WTC11 (cell line): ENCODE measurements around the gene XIAP. TPM values are rescaled to one million over a fixed set of nuclear protein-coding genes. Genes with fewer than 3 reads are reported as not detected.

Experiments
- ATAC-seq: fragments of 200-7000 bp; cut with Tn5 transposase; 2 replicates; pipeline ENCODE4 v1.10.0; 2021; ENCODE audit warnings: mild to moderate bottlenecking, moderate library complexity
- CTCF ChIA-PET: fragments of 300-600 bp; sonication (Branson Sonifier 250); formaldehyde crosslinking; loops from one replicate; lab custom pipeline; 2021; ENCODE audit warnings: antibody characterized with exemption; lab: Charles Lee
- POLR2A ChIA-PET: fragments of 350-600 bp; sonication (Branson Sonifier 250); formaldehyde crosslinking; loops from one replicate; lab custom pipeline; 2021; ENCODE audit warnings: antibody characterized with exemption; lab: Charles Lee
- DNase-seq: peaks from one replicate; pipeline ENCODE4 v3.0.0; 2021; ENCODE audit warnings: low spot score
- H3K27ac Mint-ChIP-seq: 2 replicates; pipeline ENCODE4 v1.8.0; 2021; ENCODE audit warnings: mixed read lengths
- H3K27me3 Mint-ChIP-seq: 2 replicates; pipeline ENCODE4 v1.8.0; 2021; ENCODE audit warnings: low read depth, mild to moderate bottlenecking, moderate library complexity, mixed read lengths
- H3K36me3 Mint-ChIP-seq: 2 replicates; pipeline ENCODE4 v1.8.0; 2021; ENCODE audit warnings: mixed read lengths
- H3K4me1 Mint-ChIP-seq: 2 replicates; pipeline ENCODE4 v1.8.0; 2022; ENCODE audit warnings: mixed read lengths
- H3K4me3 Mint-ChIP-seq: 2 replicates; pipeline ENCODE4 v1.8.0; 2021; ENCODE audit warnings: mild to moderate bottlenecking, moderate library complexity, mixed read lengths
- H3K9me3 Mint-ChIP-seq: 2 replicates; pipeline ENCODE4 v1.8.0; 2021; ENCODE audit warnings: mixed read lengths
- E2F5 ChIP-seq: sonication (generic); formaldehyde crosslinking; IDR thresholded peaks from 2 replicates; pipeline ENCODE4 v1.8.1; 2022; ENCODE audit warnings: mild to moderate bottlenecking, moderate library complexity, missing genetic modification reagents
- GTF2I ChIP-seq: fragments of 250-450 bp; sonication (Bioruptor Pico); conservative IDR thresholded peaks from 2 replicates; pipeline ENCODE4 v1.4.0; 2021; ENCODE audit warnings: mild to moderate bottlenecking
- PREB ChIP-seq: sonication (generic); formaldehyde crosslinking; IDR thresholded peaks from 2 replicates; pipeline ENCODE4 v1.8.1; 2022; ENCODE audit warnings: mild to moderate bottlenecking, missing genetic modification reagents, moderate library complexity, borderline replicate concordance
- USF2 ChIP-seq: sonication (generic); formaldehyde crosslinking; IDR thresholded peaks from 2 replicates; pipeline ENCODE4 v1.8.1; 2023; ENCODE audit warnings: mild to moderate bottlenecking, missing genetic modification reagents, moderate library complexity
- ZMAT4 ChIP-seq: fragments of 250-450 bp; sonication (Bioruptor Pico); IDR thresholded peaks from 2 replicates; pipeline ENCODE4 v1.9.0; 2021; ENCODE audit warnings: mild to moderate bottlenecking
- ZNF263 ChIP-seq: sonication (generic); formaldehyde crosslinking; IDR thresholded peaks from 2 replicates; pipeline ENCODE4 v1.8.1; 2022; ENCODE audit warnings: low read depth, mild to moderate bottlenecking, moderate library complexity, missing genetic modification reagents
- ZNF281 ChIP-seq: sonication (generic); formaldehyde crosslinking; IDR thresholded peaks from 2 replicates; pipeline ENCODE4 v1.8.0; 2023; ENCODE audit warnings: mild to moderate bottlenecking, missing genetic modification reagents
- total RNA-seq: library from RNA; stranded (reverse); gene quantifications from 3 replicates; pipeline ENCODE4 v1.2.3, GENCODE V29; 2021

The XIAP gene
- total RNA-seq, 1 experiment from 2014 or later: 40.7 TPM

GRCh38 chrX:123962006-123962467 is 102.2 kb downstream of the XIAP start:
- Mint-ChIP-seq H3K27me3 (no peaks in the 10 kb centered on the region), H3K4me1 (peaks cover 22% of the 10 kb centered on the region), H3K9me3 (no peaks in the 10 kb centered on the region), H3K4me3 (peak overlapping the region; percentile 97), H3K36me3 (peaks cover 5% of the 10 kb centered on the region; the same call in 1 of the 2 replicates), H3K27ac (peak overlapping the region; percentile 99)
- DNase-seq: no peak
- no peak for ATAC-seq
- ChIA-PET CTCF (no interaction called here), POLR2A (interaction anchor here (0.6 kb wide), 3 partner anchors 102 to 1665 kb away, joined by 3 to 6 read pairs (median 5); partner anchors contain the start of gene XIAP)
- TF ChIP-seq ZNF281 (CRISPR knock-in tag) (no peak), E2F5 (CRISPR knock-in tag) (0 out of 2 replicates have a peak, but pooled peaks have one; percentile 20), ZMAT4 (CRISPR knock-in tag) (no peak)

GRCh38 chrX:123962794-123963373 is 103.0 kb downstream of the XIAP start:
- CTCF ChIA-PET: interaction anchor here (1.2 kb wide), 1 partner anchor 14 kb away, joined by 6 read pairs; no protein-coding TSS in a partner anchor
- peak; percentile 71 for ATAC-seq
- peak; percentile 79 for DNase-seq
- H3K27me3 Mint-ChIP-seq: no peaks in the 10 kb centered on the region
- no peak for TF ChIP-seq ZNF263 (CRISPR knock-in tag)
- TF ChIP-seq PREB (CRISPR knock-in tag): no peak
- no peak for TF ChIP-seq USF2 (CRISPR knock-in tag)
- TF ChIP-seq GTF2I (CRISPR knock-in tag): no peak
- TF ChIP-seq, all 79 proteins: peak for 0
- Mint-ChIP-seq H3K4me1 (peaks cover 23% of the 10 kb centered on the region), H3K36me3 (peaks cover 5% of the 10 kb centered on the region; the same call in 1 of the 2 replicates), H3K9me3 (no peaks in the 10 kb centered on the region), H3K4me3 (peak overlapping the region; percentile 97), H3K27ac (peak overlapping the region; percentile 99)
- POLR2A ChIA-PET: interaction anchor here (0.6 to 1.0 kb wide), 2 partner anchors 52 to 130 kb away, joined by 3 read pairs; no protein-coding TSS in a partner anchor

Other genes with a start within 250 kb of the XIAP start
- 66.1 to 68.3 TPM (median 67.6 TPM) in 3 replicates for gene THOC2, start 127.0 kb upstream of the XIAP start, total RNA-seq
- gene STAG2, start 101.7 kb downstream of the XIAP start, total RNA-seq: 68.2 to 70.5 TPM (median 69.0 TPM) in 3 replicates